Gastrocnemius medialis (tissue), 4 donors: ENCODE measurements around the gene RAET1E.

Source experiments
- POLR2A ChIP-seq, 2 donors: fragments of 450-650 bp; IDR thresholded peaks; one replicate each; pipeline ENCODE4 v1.6.1; 2017; ENCODE audit warnings: antibody characterized with exemption in 2 of 2, mild to moderate bottlenecking in 2 of 2, moderate library complexity in 2 of 2
- TF ChIP-seq, protein P1 (sequence below), 5 experiments: fragments of 450-650 bp in 3 of 5; fragments of 200-600 bp in 2 of 5; sonication (generic) in 2 of 5; IDR thresholded peaks in 4 of 5; conservative IDR thresholded peaks in 1 of 5; 1 replicate in 4 of 5; 2 replicates in 1 of 5; pipeline ENCODE4 v1.5.1; 2016 to 2019; ENCODE audit warnings: antibody characterized with exemption in 5 of 5, mild to moderate bottlenecking in 3 of 5, moderate library complexity in 3 of 5

DNA sequence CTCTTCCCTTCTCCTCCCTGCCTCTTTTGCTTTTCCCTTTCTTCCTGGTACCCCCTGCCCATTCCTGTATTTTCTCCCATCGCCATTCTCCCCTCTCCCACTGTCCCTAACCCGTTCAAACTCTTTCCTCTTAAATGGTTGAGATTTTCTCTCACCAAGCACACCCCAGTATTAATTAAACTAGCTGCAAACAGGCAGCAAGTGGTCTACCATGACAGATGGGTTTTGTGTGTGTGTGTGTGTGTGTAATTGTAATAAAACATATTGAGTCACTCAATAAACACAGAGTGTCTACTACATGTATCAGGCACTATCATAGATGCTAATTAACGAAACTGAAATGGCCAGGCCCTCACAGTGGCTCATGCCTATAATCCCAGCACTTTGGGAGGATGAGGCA lies 6.7 kb downstream of the RAET1E start:
- TF ChIP-seq, protein P1, sequence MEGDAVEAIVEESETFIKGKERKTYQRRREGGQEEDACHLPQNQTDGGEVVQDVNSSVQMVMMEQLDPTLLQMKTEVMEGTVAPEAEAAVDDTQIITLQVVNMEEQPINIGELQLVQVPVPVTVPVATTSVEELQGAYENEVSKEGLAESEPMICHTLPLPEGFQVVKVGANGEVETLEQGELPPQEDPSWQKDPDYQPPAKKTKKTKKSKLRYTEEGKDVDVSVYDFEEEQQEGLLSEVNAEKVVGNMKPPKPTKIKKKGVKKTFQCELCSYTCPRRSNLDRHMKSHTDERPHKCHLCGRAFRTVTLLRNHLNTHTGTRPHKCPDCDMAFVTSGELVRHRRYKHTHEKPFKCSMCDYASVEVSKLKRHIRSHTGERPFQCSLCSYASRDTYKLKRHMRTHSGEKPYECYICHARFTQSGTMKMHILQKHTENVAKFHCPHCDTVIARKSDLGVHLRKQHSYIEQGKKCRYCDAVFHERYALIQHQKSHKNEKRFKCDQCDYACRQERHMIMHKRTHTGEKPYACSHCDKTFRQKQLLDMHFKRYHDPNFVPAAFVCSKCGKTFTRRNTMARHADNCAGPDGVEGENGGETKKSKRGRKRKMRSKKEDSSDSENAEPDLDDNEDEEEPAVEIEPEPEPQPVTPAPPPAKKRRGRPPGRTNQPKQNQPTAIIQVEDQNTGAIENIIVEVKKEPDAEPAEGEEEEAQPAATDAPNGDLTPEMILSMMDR (IDR thresholded peaks at IDR 0.05 in 4 of 5, conservative IDR thresholded peaks at IDR 0.05 in 1 of 5), result no peak
- TF ChIP-seq POLR2A (IDR thresholded peaks at IDR 0.05), result no peak
